Activated T-cell treated with anti-CD3 and anti-CD28 coated beads, Interleukin-2, amount 50 U/mL, for 24 hours (primary cell): ENCODE data around the gene PPARA.

Experiments used
- DNase-seq: peaks from one replicate; pipeline ENCODE4 v3.0.0-alpha.2; 2020
- H3K27ac Mint-ChIP-seq: 2 replicates; pipeline ENCODE4 v1.8.0; 2020; ENCODE audit warnings: mild to moderate bottlenecking, mixed read lengths
- H3K27me3 Mint-ChIP-seq: 2 replicates; pipeline ENCODE4 v1.8.0; 2020; ENCODE audit warnings: mixed read lengths
- H3K36me3 Mint-ChIP-seq: 2 replicates; pipeline ENCODE4 v1.8.0; 2020; ENCODE audit warnings: low read depth, mixed read lengths
- H3K4me1 Mint-ChIP-seq: 2 replicates; pipeline ENCODE4 v1.8.0; 2020; ENCODE audit warnings: low read depth, mixed read lengths
- H3K4me3 Mint-ChIP-seq: 2 replicates; pipeline ENCODE4 v1.8.0; 2020; ENCODE audit warnings: mild to moderate bottlenecking, moderate library complexity, mixed read lengths
- H3K9me3 Mint-ChIP-seq: 2 replicates; pipeline ENCODE4 v1.8.0; 2020; ENCODE audit warnings: mixed read lengths

Gene PPARA

GRCh38 chr22:46109474-46110003 is 40.8 kb upstream of the PPARA start:
- Mint-ChIP-seq H3K27me3 (no peaks in the 10 kb centered on the region), H3K9me3 (no peaks in the 10 kb centered on the region), H3K36me3 (no peaks in the 10 kb centered on the region)

GRCh38 chr22:46110215-46110614 is 40.1 kb upstream of the PPARA start:
- no peak overlapping the region for H3K27ac Mint-ChIP-seq

More at GRCh38 chr22:46109474-46110003, 40.8 kb upstream of the PPARA start:
- Mint-ChIP-seq H3K4me1 (no peaks in the 10 kb centered on the region), H3K4me3 (no peak overlapping the region), H3K27ac (peak overlapping the region; percentile 39)
- DNase-seq: no peak

GRCh38 chr22:46111645-46112306 is 38.5 kb upstream of the PPARA start:
- peaks cover 3% of the 10 kb centered on the region for H3K4me1 Mint-ChIP-seq
- DNase-seq: no peak
- no peak overlapping the region for H3K27ac Mint-ChIP-seq
- no peak overlapping the region for H3K4me3 Mint-ChIP-seq
- no peaks in the 10 kb centered on the region for H3K27me3 Mint-ChIP-seq
- H3K36me3 Mint-ChIP-seq: no peaks in the 10 kb centered on the region
- H3K9me3 Mint-ChIP-seq: no peaks in the 10 kb centered on the region

More at GRCh38 chr22:46110215-46110614, 40.1 kb upstream of the PPARA start:
- H3K27me3 Mint-ChIP-seq: no peaks in the 10 kb centered on the region
- H3K36me3 Mint-ChIP-seq: no peaks in the 10 kb centered on the region
- H3K9me3 Mint-ChIP-seq: no peaks in the 10 kb centered on the region
- DNase-seq: no peak
- H3K4me3 Mint-ChIP-seq: no peak overlapping the region
- no peaks in the 10 kb centered on the region for H3K4me1 Mint-ChIP-seq

- H3K36me3 Mint-ChIP-seq: no peaks in the 10 kb centered on the region
- peak overlapping the region; percentile 18 for H3K27ac Mint-ChIP-seq
- no peak overlapping the region for H3K4me3 Mint-ChIP-seq
These were observed 37.9 kb upstream of the PPARA start for GRCh38 chr22:46112405-46112804.

GRCh38 chr22:46113110-46113909 is 37.0 kb upstream of the PPARA start:
- no peaks in the 10 kb centered on the region for H3K9me3 Mint-ChIP-seq
- H3K27me3 Mint-ChIP-seq: no peaks in the 10 kb centered on the region
- H3K27ac Mint-ChIP-seq: no peak overlapping the region
- no peak overlapping the region for H3K4me3 Mint-ChIP-seq
- H3K36me3 Mint-ChIP-seq: no peaks in the 10 kb centered on the region
- peaks cover 3% of the 10 kb centered on the region for H3K4me1 Mint-ChIP-seq
- DNase-seq: no peak

More at GRCh38 chr22:46112405-46112804, 37.9 kb upstream of the PPARA start:
- DNase-seq: no peak
- Mint-ChIP-seq H3K4me1 (peaks cover 3% of the 10 kb centered on the region), H3K9me3 (no peaks in the 10 kb centered on the region), H3K27me3 (no peaks in the 10 kb centered on the region)

DNA sequence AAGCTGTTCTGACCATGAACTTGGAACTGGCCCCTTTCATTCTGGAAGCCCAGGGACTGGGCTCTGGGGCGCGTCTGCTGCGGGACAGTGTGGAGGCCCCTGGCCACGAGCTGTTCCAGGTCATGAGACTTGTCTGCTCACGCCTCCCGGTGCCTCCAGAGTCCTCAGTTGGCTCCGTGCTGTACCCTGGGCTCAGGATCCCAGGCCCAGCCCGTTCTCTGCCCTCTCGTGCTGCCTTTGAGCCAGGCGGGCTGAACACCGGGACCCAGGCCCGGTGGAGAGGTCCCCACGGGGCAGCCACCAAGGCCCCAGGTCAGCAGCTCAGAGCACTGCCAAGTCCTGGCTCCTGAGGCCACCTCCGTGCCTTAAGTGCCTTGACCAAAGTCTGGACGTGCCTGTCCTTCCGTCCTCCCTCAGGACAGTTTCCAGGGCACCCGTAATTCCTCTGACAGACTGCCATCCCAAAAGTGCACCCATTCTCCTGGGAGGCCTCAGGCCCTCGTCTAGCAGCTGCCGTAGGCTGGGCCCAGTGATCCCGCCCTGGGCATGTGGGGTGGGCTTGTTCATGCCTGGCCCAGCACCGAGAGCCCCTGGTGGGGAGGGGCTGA is 36.3 kb upstream of the PPARA start:
- H3K27ac Mint-ChIP-seq: no peak overlapping the region
- no peak overlapping the region for H3K4me3 Mint-ChIP-seq
- peaks cover 3% of the 10 kb centered on the region for H3K4me1 Mint-ChIP-seq
- no peak for DNase-seq
- no peaks in the 10 kb centered on the region for H3K9me3 Mint-ChIP-seq
- no peaks in the 10 kb centered on the region for H3K27me3 Mint-ChIP-seq
- no peaks in the 10 kb centered on the region for H3K36me3 Mint-ChIP-seq

- no peaks in the 10 kb centered on the region for H3K36me3 Mint-ChIP-seq
- H3K9me3 Mint-ChIP-seq: no peaks in the 10 kb centered on the region
- DNase-seq: no peak
- no peak overlapping the region for H3K27ac Mint-ChIP-seq
- no peak overlapping the region for H3K4me3 Mint-ChIP-seq
- no peaks in the 10 kb centered on the region for H3K27me3 Mint-ChIP-seq
- peaks cover 3% of the 10 kb centered on the region for H3K4me1 Mint-ChIP-seq
These were observed 35.6 kb upstream of the PPARA start for GRCh38 chr22:46114518-46115387.

DNA sequence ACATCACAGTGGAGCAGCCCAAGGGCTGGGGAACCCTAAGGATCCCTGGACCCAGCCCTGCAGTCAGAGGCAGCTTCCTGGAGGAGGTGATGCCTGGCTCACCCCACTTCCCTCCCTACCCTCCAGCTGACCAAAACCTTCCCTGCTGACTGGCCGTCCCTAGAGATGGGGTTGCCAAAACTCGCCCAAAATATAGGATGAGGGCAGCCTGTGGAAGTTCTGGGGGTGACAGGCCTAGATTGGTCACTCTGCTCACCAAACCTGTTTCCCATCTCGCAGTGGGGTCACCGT is 35.0 kb upstream of the PPARA start:
- H3K4me3 Mint-ChIP-seq: no peak overlapping the region
- peaks cover 3% of the 10 kb centered on the region for H3K4me1 Mint-ChIP-seq
- no peak for DNase-seq
- H3K36me3 Mint-ChIP-seq: no peaks in the 10 kb centered on the region
- no peak overlapping the region for H3K27ac Mint-ChIP-seq
- no peaks in the 10 kb centered on the region for H3K9me3 Mint-ChIP-seq
- no peaks in the 10 kb centered on the region for H3K27me3 Mint-ChIP-seq

GRCh38 chr22:46115755-46116490 is 34.4 kb upstream of the PPARA start:
- no peak for DNase-seq
- Mint-ChIP-seq H3K9me3 (no peaks in the 10 kb centered on the region), H3K27ac (no peak overlapping the region), H3K4me3 (no peak overlapping the region), H3K27me3 (no peaks in the 10 kb centered on the region), H3K4me1 (peaks cover 3% of the 10 kb centered on the region), H3K36me3 (no peaks in the 10 kb centered on the region)

GRCh38 chr22:46116491-46116958 is 33.8 kb upstream of the PPARA start:
- Mint-ChIP-seq H3K9me3 (no peaks in the 10 kb centered on the region), H3K36me3 (no peaks in the 10 kb centered on the region), H3K4me3 (no peak overlapping the region), H3K27me3 (no peaks in the 10 kb centered on the region), H3K27ac (peak overlapping the region; percentile 11), H3K4me1 (peaks cover 3% of the 10 kb centered on the region)
- peak; percentile 88 for DNase-seq

GRCh38 chr22:46117206-46118199 is 32.8 kb upstream of the PPARA start:
- peaks cover 3% of the 10 kb centered on the region for H3K4me1 Mint-ChIP-seq
- no peaks in the 10 kb centered on the region for H3K9me3 Mint-ChIP-seq
- H3K27me3 Mint-ChIP-seq: no peaks in the 10 kb centered on the region
- DNase-seq: no peak
- H3K4me3 Mint-ChIP-seq: no peak overlapping the region
- H3K27ac Mint-ChIP-seq: peak overlapping the region; percentile 11
- no peaks in the 10 kb centered on the region for H3K36me3 Mint-ChIP-seq

GRCh38 chr22:46119093-46119728 is 31.1 kb upstream of the PPARA start:
- Mint-ChIP-seq H3K36me3 (no peaks in the 10 kb centered on the region), H3K4me3 (no peak overlapping the region), H3K27me3 (no peaks in the 10 kb centered on the region), H3K9me3 (no peaks in the 10 kb centered on the region), H3K4me1 (peaks cover 3% of the 10 kb centered on the region), H3K27ac (no peak overlapping the region)
- DNase-seq: no peak
